GM21786 (cell line): ENCODE measurements around the gene JCHAIN.
A peak's percentile ranks its signal among the peaks of the same experiment; 100 is the strongest.
"Not testable (repeated sequence)": the region's sequence is repeated elsewhere in the genome, so short reads cannot be mapped to it uniquely, and the experiment has no call there.

Experiments
- ATAC-seq: cut with Tn5 transposase; IDR thresholded peaks from one replicate; pipeline ENCODE4 v1.9.1; 2021; ENCODE audit not compliant: unreplicated experiment

The JCHAIN gene

GRCh38 chr4:70691661-70692060 is 25.4 kb upstream of the JCHAIN start:
- no peak for ATAC-seq

DNA sequence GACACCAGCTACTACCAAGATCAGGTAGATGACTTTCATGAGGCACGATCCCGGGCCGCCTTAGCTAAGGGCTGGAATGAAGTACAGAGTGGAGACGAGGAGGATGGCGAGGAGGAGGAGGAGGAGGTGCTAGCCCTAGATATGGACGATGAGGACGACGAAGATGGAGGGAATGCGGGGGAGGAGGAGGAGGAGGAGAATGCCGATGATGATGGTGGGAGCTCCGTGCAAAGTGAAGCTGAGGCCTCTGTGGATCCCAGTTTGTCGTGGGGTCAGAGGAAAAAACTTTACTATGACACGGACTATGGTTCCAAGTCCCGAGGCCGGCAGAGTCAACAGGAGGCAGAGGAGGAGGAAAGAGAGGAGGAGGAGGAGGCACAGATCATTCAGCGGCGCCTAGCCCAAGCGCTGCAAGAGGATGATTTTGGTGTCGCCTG is 22.5 kb upstream of the JCHAIN start:
- no peak for ATAC-seq

DNA sequence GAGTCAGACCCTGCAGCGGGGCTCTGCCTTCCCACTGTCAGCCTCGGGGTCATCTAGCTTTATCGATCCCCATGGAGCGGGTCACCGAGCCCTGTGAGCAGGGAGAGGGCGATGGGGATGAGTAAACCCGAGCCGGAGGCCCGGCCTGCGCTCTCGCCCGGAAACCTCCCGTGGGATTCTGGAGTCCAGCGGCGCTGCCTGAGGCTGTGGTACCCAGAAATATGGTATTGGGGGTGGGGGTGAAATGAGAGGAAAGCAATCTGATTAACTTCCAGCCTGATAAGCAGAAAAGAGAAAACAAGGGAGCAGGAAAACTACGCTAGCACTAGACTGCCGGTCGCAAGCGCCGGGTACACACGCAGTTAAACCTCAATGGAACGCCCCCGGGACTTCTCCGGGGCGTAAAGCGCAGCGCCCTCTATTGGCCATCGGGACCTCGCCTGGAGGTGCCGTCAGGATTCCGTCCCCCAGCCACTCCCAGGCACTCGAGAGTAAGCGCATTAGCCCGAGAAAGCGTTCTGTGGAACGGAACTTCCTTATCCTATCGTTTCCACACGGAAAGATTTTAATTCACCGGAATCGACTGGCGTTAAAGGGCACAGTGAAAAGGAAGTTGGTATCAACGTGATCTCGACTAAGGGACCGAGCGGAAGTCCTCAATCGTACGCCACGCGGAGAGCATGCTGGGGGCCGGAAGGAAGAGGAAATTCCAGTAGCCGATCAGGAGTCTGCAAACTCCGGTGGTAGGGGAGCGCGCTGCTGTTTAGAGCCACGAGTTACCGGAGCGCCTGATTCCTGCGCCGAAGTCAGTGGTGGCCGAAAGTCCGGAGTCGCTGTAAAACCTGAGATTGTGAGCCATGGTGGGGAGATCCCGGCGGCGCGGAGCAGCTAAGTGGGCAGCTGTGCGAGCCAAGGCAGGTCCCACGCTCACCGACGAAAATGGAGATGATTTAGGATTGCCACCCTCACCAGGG is 21.8 kb upstream of the JCHAIN start, which contains the start of gene UTP3:
Gene UTP3, plus strand, starts transcription at position 712 of the 974 bp plus-strand sequence. Its CDS starts 146 bp downstream, at position 858.
- ATAC-seq = peak; percentile 93

DNA sequence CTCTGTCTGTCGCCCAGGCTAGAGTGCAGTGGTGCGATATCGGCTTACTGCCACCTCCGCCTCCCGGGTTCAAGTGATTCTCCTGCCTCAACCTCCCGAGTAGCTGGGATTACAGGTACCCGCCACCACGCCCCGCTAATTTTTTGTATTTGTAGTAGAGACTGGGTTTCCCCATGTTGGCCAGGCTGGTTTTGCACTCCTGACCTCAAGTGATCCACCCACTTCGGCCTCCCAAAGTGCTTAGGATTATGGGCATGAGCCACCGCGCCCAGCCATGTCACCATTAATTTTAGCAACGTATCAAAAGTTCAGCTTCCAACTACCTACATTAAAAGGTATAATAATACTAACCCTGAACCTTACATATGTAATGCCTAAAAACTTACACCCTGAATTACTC is 21.1 kb upstream of the JCHAIN start:
- ATAC-seq = no peak

- ATAC-seq = not testable (repeated sequence)
Observed at GRCh38 chr4:70682142-70682541, 15.8 kb upstream of the JCHAIN start.

DNA sequence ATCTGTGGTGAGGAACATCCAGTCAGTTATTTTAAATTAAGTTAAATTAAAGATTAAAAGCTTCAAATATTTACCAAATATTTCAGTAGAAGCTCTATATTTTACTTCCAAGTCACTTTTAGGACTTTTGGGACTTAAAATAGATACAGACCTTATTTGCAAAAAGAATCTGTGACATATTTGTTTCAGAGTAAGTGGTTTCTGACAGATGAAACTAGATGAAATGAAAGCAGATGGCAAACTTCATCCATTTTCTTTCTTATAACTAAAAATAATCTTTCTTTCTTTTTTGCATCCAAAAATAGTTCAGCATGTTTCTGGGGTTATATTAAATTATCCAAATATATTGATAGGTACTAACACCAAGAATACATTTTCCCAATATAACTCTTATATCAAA is 15.4 kb upstream of the JCHAIN start:
- ATAC-seq = peak; percentile 43

GRCh38 chr4:70680934-70681333 is 14.6 kb upstream of the JCHAIN start:
- no peak for ATAC-seq

- peak; percentile 77 for ATAC-seq
Observed at GRCh38 chr4:70678383-70678999, 12.2 kb upstream of the JCHAIN start.

- no peak for ATAC-seq
Observed at GRCh38 chr4:70676554-70677090, 10.3 kb upstream of the JCHAIN start.

GRCh38 chr4:70674731-70675130 is 8.4 kb upstream of the JCHAIN start:
- no peak for ATAC-seq

GRCh38 chr4:70674191-70674590 is 7.9 kb upstream of the JCHAIN start:
- no peak for ATAC-seq

DNA sequence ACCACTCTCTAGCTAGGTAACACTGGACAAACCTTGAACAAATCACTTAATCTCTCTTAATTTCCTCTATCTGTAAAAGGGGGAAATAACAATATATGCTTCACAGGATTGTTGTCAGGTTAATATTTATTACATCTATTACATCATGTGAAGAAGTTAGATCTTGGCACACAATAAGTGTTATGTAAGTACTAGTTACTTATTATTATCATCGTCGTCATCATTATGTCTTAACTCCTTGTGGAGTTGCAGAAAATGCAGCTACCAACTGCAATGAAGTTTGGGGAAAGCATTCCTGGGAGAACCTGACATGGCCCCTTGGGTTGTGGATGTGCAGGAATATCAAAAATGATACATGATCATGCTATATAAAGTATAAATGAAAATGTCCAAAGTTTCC is 4.8 kb upstream of the JCHAIN start:
- no peak for ATAC-seq

GRCh38 chr4:70670332-70671014 is 4.2 kb upstream of the JCHAIN start:
- ATAC-seq = no peak

- peak; percentile 40 for ATAC-seq
Observed at GRCh38 chr4:70667740-70668535, 1.6 kb upstream of the JCHAIN start.

DNA sequence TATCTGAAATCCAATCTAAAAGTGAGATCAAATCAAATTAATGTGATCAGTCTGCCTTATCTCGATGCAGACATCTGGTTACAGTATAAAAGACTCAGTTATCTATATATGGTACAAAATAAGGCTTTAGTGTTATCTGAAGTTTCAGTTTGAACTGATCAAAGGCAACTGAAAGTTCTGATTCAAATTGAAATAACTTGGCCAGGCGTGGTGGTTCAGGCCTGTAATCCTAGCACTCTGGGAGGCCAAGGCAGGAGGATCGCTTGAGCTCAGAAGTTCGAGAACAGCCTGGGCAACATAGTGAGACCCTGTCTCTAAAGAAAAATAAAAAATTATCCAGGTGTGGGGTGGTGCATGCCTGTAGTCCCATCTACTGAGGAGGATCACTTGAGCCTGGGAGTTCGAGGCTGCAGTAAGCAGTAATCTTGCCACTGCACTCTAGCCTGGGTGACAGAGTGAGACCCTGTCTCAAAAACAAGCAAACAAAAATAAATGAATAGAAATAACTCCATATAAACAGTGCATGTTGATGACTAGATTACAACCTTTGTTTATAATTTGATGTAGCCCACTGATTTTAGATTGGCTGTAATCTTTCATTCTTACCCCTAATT is 4.9 kb downstream of the JCHAIN start:
- ATAC-seq = peak; percentile 88

- no peak for ATAC-seq
Observed at GRCh38 chr4:70660106-70660505, 6.2 kb downstream of the JCHAIN start.

DNA sequence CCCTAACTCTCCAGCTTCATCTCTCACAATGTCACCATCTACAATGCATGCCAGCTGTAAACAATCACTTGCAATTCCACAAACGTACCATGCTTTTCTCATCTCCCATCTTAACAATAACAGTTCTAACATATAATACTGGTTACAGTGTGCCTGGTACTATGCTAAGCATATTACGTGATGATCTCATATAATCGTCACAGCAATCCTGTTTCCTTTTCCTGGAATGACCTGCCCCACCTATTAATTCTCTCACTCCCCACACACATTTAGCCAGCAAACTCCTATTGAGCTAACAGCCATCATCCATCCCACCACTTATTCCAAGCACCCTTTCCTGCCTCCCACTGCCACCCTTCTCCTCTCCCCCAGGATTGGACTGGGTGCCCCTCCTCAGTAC is 7.9 kb downstream of the JCHAIN start:
- no peak for ATAC-seq

- no peak for ATAC-seq
Observed at GRCh38 chr4:70657326-70657725, 9.0 kb downstream of the JCHAIN start.

DNA sequence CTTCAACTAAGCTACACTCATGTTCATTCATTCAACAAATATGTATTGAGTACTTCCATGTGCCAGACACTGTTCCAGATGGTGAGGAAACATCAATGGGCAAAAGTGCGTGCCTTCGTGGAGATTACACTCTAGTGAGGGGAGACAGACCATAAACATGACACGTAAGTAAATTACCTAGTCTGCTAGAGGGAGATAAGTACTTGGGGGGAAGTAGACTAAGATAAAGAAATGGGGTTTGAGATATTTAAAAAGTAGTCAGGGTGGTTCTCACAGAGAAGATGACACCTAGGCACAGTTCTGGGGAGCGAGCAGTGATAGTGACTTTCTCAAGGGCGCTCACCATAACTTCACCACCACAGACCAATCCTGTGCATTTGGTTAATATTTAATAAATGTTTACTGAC is 11.7 kb downstream of the JCHAIN start:
- no peak for ATAC-seq
